Endothelial cell of umbilical vein (primary cell): Measurements from ENCODE around the gene CENPB. TPM values are rescaled to one million over a fixed set of nuclear protein-coding genes. Genes with fewer than 3 reads are reported as not detected.

Experiments
- BruUV-seq: library from RNA; stranded (reverse); fragments of 400-500 nt; replicated peaks from 2 replicates; lab custom pipeline; 2021; lab: Mats Ljungman, UMichigan
- CTCF ChIA-PET: fragments of 300-600, 350-600 bp; sonication (Branson Sonifier 250); formaldehyde crosslinking; loops from one replicate; lab custom pipeline; 2021; ENCODE audit warnings: antibody characterized with exemption, inconsistent platforms; lab: Charles Lee
- POLR2A ChIA-PET: fragments of 300-600, 350-600 bp; sonication (Branson Sonifier 250); formaldehyde crosslinking; loops from one replicate; lab custom pipeline; 2021; ENCODE audit warnings: antibody characterized with exemption, inconsistent platforms; lab: Charles Lee
- DNase-seq: peaks from one replicate; pipeline ENCODE4 v3.0.0-alpha.2; 2011; ENCODE audit warnings: low read depth, low spot score
- FAIRE-seq: peaks from 2 replicates; lab custom pipeline; 2011; peaks lifted over from hg19 to GRCh38; lab: Jason Lieb, UNC
- H2AFZ ChIP-seq: 2 replicates; pipeline ENCODE4 v1.6.0; 2012; ENCODE audit warnings: low read depth, low read length, control low read depth, inconsistent platforms
- H3K27ac ChIP-seq: 2 replicates; pipeline ENCODE4 v1.5.1; 2011; ENCODE audit warnings: low read depth, mild to moderate bottlenecking, control low read depth, low read length, moderate library complexity; ENCODE audit not compliant: insufficient read depth
- H3K27me3 ChIP-seq, 2 experiments: 2 replicates each; pipeline versions ENCODE4 v1.6.0 to v1.6.1; 2011; ENCODE audit warnings: low read length in 2 of 2, mixed read lengths in 1 of 2; ENCODE audit not compliant: control insufficient read depth in 2 of 2, insufficient read depth in 2 of 2
- H3K36me3 ChIP-seq, 2 experiments: 2 replicates in 1 of 2; 3 replicates in 1 of 2; pipeline ENCODE4 v1.5.1; 2011; ENCODE audit warnings: low read length in 2 of 2, mild to moderate bottlenecking in 1 of 2, moderate library complexity in 1 of 2; ENCODE audit not compliant: control insufficient read depth in 2 of 2, insufficient read depth in 2 of 2; ENCODE audit errors: extremely low read depth in 1 of 2
- H3K4me1 ChIP-seq: 3 replicates; pipeline ENCODE4 v1.5.1; 2011; ENCODE audit warnings: mild to moderate bottlenecking, low read length; ENCODE audit not compliant: control insufficient read depth, insufficient read depth; ENCODE audit errors: extremely low read depth
- H3K4me2 ChIP-seq: 2 replicates; pipeline ENCODE4 v1.6.1; 2011; ENCODE audit warnings: low read length, control low read depth, mixed read lengths; ENCODE audit not compliant: insufficient read depth
- H3K4me3 ChIP-seq, 3 experiments: fragments of 200-600 bp in 1 of 3; sonication (generic), shearing (Covaris generic) in 1 of 3; replicated peaks in 1 of 3; 2 replicates each; pipeline ENCODE4 v1.5.1; 2011 to 2016; ENCODE audit warnings: control low read depth in 3 of 3, low read length in 3 of 3, mild to moderate bottlenecking in 2 of 3, inconsistent platforms in 1 of 3, low read depth in 1 of 3, moderate library complexity in 1 of 3; ENCODE audit not compliant: insufficient read depth in 1 of 3
- H3K79me2 ChIP-seq: 2 replicates; pipeline ENCODE4 v1.6.0; 2012; ENCODE audit warnings: low read length, inconsistent platforms; ENCODE audit not compliant: control insufficient read depth, insufficient read depth
- H3K9ac ChIP-seq: replicated peaks from 2 replicates; pipeline ENCODE3; 2011; ENCODE audit warnings: low read length, control low read depth; ENCODE audit not compliant: insufficient read depth; ENCODE audit errors: extremely low read depth
- H3K9me1 ChIP-seq: replicated peaks from 3 replicates; pipeline ENCODE4 v1.6.0; 2011; ENCODE audit warnings: mild to moderate bottlenecking, low read length; ENCODE audit not compliant: control insufficient read depth, insufficient read depth; ENCODE audit errors: extremely low read depth
- H3K9me3 ChIP-seq: replicated peaks from 2 replicates; pipeline ENCODE4 v1.5.1; 2012; ENCODE audit warnings: low read length, inconsistent platforms; ENCODE audit not compliant: control insufficient read depth, insufficient read depth
- H4K20me1 ChIP-seq: replicated peaks from 2 replicates; pipeline ENCODE3; 2011; ENCODE audit warnings: mild to moderate bottlenecking, low read length; ENCODE audit not compliant: control insufficient read depth, insufficient read depth; ENCODE audit errors: extremely low read depth
- EZH2 ChIP-seq: IDR thresholded peaks from 2 replicates; pipeline ENCODE4 v1.6.1; 2012; ENCODE audit warnings: borderline replicate concordance, low read depth, mild to moderate bottlenecking, moderate library complexity, low read length, inconsistent platforms; ENCODE audit not compliant: severe bottlenecking
- FOS ChIP-seq: IDR thresholded peaks from 2 replicates; pipeline ENCODE4 v1.6.1; 2011; ENCODE audit warnings: mild to moderate bottlenecking, low read length, moderate library complexity, borderline replicate concordance; ENCODE audit not compliant: insufficient read depth
- GATA2 ChIP-seq: IDR thresholded peaks from 2 replicates; pipeline ENCODE4 v1.7.0; 2011; ENCODE audit warnings: low read depth, mild to moderate bottlenecking, moderate library complexity, mixed read lengths, low read length; ENCODE audit not compliant: insufficient read length, insufficient read depth
- JUN ChIP-seq: IDR thresholded peaks from 2 replicates; pipeline ENCODE4 v1.6.1; 2011; ENCODE audit warnings: borderline replicate concordance, low read depth; ENCODE audit not compliant: insufficient read length, insufficient read depth
- MYC ChIP-seq: IDR thresholded peaks from one replicate; pipeline ENCODE4 v1.6.1; 2011; ENCODE audit warnings: mild to moderate bottlenecking, low read depth, low read length
- POLR2A ChIP-seq: IDR thresholded peaks from 2 replicates; pipeline ENCODE4 v1.6.1; 2012; ENCODE audit warnings: low read depth, mild to moderate bottlenecking, control low read depth, low read length
- POLR2AphosphoS5 ChIP-seq: IDR thresholded peaks from 2 replicates; pipeline ENCODE4 v1.6.1; 2012; ENCODE audit warnings: low read depth, mild to moderate bottlenecking, control low read depth, low read length, moderate library complexity; ENCODE audit not compliant: insufficient read depth
- dilution Hi-C: fragments of 300-500 bp; cut with MboI; formaldehyde crosslinking; loops from one replicate; pipeline ENCODE4 v1.15.0; 2019; ENCODE audit warnings: low sequenced_read_pairs; ENCODE audit not compliant: extremely low pct_ligation_motif_present
- intact Hi-C: fragments of 100-400 bp; cut with micrococcal nuclease; formaldehyde crosslinking; loops from one replicate; pipeline ENCODE4 v1.10.0; 2022
- polyA plus RNA-seq, 4 experiments: library from polyadenylated mRNA; depleted of rRNA in 3 of 4; stranded (reverse) in 3 of 4; unstranded in 1 of 4; fragments of >200 nt; gene quantifications; 2 replicates each; pipeline versions ENCODE4 v1.2.1 to v1.2.3, GENCODE V29; 2011 to 2012; ENCODE audit warnings: missing spikeins in 1 of 4
- total RNA-seq: library from RNA; stranded (reverse); gene quantifications from 2 replicates; pipeline ENCODE4 v1.2.3, GENCODE V29; 2021
- TF ChIP-seq, protein P1 (sequence below), 2 donors: IDR thresholded peaks; 1 replicate in 1 of 2; 2 replicates in 1 of 2; pipeline ENCODE4 v1.5.1; 2011; ENCODE audit warnings: low read length in 2 of 2, mild to moderate bottlenecking in 2 of 2, moderate library complexity in 2 of 2, control low read depth in 1 of 2, inconsistent platforms in 1 of 2, low read depth in 1 of 2; ENCODE audit not compliant: insufficient read depth in 1 of 2; ENCODE audit errors: extremely low read depth in 1 of 2
- TF ChIP-seq, protein P2 (sequence below): IDR thresholded peaks from 2 replicates; pipeline ENCODE4 v1.6.1; 2011; ENCODE audit not compliant: insufficient read depth, insufficient read length

Gene CENPB
- total and polyA plus RNA-seq, 2 donors (not counting 3 experiments of a cell fraction or from before 2014, with no cell fraction given), result 30.4 to 90.3 TPM

DNA sequence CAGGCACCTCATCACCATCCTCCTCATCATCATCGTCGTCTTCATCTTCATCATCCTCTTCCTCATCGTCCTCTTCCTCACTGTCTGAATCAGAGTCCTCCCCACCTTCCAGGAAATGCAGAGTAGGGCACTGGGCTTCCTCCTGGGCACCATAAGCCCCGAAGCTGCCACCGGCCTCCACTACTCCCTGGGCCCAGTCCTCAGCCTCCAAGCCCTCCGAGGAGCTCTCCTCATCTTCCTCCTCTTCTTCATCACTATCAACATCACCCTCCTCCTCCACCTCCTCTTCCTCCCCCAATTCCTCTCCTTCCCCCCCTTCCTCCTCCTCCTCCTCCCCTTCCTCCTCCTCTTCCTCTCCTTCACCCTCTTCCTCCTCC, 1.7 kb downstream of the CENPB start:
- Histone ChIP-seq H4K20me1 (no peaks in the 10 kb centered on the region), H3K79me2 (peaks cover 31% of the 10 kb centered on the region), H3K4me3 (peak overlapping the region in 1 of 3 experiments; percentile 1), H3K27me3 (peaks cover 0 to under 1% of the 10 kb centered on the region in 2 experiments), H2AFZ (no peak overlapping the region), H3K9me3 (no peaks in the 10 kb centered on the region), H3K4me1 (peaks cover 22% of the 10 kb centered on the region), H3K4me2 (peak overlapping the region; percentile 66), H3K36me3 (peaks cover 0 to 5% of the 10 kb centered on the region in 2 experiments), H3K9ac (no peak overlapping the region), H3K9me1 (no peaks in the 10 kb centered on the region), H3K27ac (no peak overlapping the region)
- TF ChIP-seq, protein P1, sequence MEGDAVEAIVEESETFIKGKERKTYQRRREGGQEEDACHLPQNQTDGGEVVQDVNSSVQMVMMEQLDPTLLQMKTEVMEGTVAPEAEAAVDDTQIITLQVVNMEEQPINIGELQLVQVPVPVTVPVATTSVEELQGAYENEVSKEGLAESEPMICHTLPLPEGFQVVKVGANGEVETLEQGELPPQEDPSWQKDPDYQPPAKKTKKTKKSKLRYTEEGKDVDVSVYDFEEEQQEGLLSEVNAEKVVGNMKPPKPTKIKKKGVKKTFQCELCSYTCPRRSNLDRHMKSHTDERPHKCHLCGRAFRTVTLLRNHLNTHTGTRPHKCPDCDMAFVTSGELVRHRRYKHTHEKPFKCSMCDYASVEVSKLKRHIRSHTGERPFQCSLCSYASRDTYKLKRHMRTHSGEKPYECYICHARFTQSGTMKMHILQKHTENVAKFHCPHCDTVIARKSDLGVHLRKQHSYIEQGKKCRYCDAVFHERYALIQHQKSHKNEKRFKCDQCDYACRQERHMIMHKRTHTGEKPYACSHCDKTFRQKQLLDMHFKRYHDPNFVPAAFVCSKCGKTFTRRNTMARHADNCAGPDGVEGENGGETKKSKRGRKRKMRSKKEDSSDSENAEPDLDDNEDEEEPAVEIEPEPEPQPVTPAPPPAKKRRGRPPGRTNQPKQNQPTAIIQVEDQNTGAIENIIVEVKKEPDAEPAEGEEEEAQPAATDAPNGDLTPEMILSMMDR (IDR thresholded peaks at IDR 0.05; ENCODE audit: extremely low read depth in 1 of 2, insufficient read depth in 1 of 2, low read depth in 1 of 2, low read length in 2 of 2), result no peak
- TF ChIP-seq, protein P2, sequence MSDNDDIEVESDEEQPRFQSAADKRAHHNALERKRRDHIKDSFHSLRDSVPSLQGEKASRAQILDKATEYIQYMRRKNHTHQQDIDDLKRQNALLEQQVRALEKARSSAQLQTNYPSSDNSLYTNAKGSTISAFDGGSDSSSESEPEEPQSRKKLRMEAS, result no peak
- no peak for TF ChIP-seq MYC
- TF ChIP-seq POLR2AphosphoS5, result no peak
- no peak for TF ChIP-seq JUN
- no peak for TF ChIP-seq FOS
- no peak for TF ChIP-seq GATA2
- no peak for TF ChIP-seq POLR2A
- TF ChIP-seq EZH2, result no peak
- DNase-seq (no peak), FAIRE-seq (no peak)
- CTCF ChIA-PET, result interaction anchor here (0.6 to 7.6 kb wide), 5 partner anchors 18 to 67 kb away, joined by 3 to 214 read pairs (median 6); partner anchors contain the start of gene AP5S1
- dilution Hi-C loops, result no loop called here
- intact Hi-C loops, result no loop called here
- POLR2A ChIA-PET, result no interaction called here
- BruUV-seq, result no TSS peak
